ENCODE measurements around the gene C4A. TPM values are rescaled to one million over a fixed set of nuclear protein-coding genes. Genes with fewer than 3 reads are reported as not detected.

The C4A gene
- total RNA-seq, 1 donor from 2014 or later, result 6.1 TPM

- H3K36me3 Mint-ChIP-seq (ENCODE audit: low read depth, unreplicated experiment), result peaks cover 9% of the 10 kb centered on the region
- no peak for TF ChIP-seq CTCF (IDR thresholded peaks at IDR 0.05; ENCODE audit: unreplicated experiment)
- H3K4me1 Mint-ChIP-seq (ENCODE audit: unreplicated experiment), result peaks cover 2% of the 10 kb centered on the region
- DNase-seq (ENCODE audit: low spot score), result no peak
- H3K27ac Mint-ChIP-seq (ENCODE audit: unreplicated experiment), result peak overlapping the region; percentile 2
- H3K27me3 Mint-ChIP-seq (ENCODE audit: unreplicated experiment), result peaks cover 20% of the 10 kb centered on the region
- H3K9me3 Mint-ChIP-seq (ENCODE audit: unreplicated experiment), result no peaks in the 10 kb centered on the region
- H3K4me3 Mint-ChIP-seq (ENCODE audit: unreplicated experiment), result peak overlapping the region; percentile 26
These were observed 34.7 kb upstream of the C4A start for GRCh38 chr6:31947070-31947675.

GRCh38 chr6:31947864-31948263 is 34.0 kb upstream of the C4A start:
- peaks cover 2% of the 10 kb centered on the region for H3K4me1 Mint-ChIP-seq (ENCODE audit: unreplicated experiment)
- no peak for TF ChIP-seq CTCF (IDR thresholded peaks at IDR 0.05; ENCODE audit: unreplicated experiment)
- peak overlapping the region; percentile 26 for H3K4me3 Mint-ChIP-seq (ENCODE audit: unreplicated experiment)
- DNase-seq (ENCODE audit: low spot score), result no peak
- peaks cover 10% of the 10 kb centered on the region for H3K36me3 Mint-ChIP-seq (ENCODE audit: low read depth, unreplicated experiment)
- peak overlapping the region; percentile 2 for H3K27ac Mint-ChIP-seq (ENCODE audit: unreplicated experiment)
- H3K27me3 Mint-ChIP-seq (ENCODE audit: unreplicated experiment), result peaks cover 20% of the 10 kb centered on the region
- no peaks in the 10 kb centered on the region for H3K9me3 Mint-ChIP-seq (ENCODE audit: unreplicated experiment)

- H3K4me1 Mint-ChIP-seq (ENCODE audit: unreplicated experiment), result peaks cover 2% of the 10 kb centered on the region
- DNase-seq (ENCODE audit: low spot score), result no peak
- H3K9me3 Mint-ChIP-seq (ENCODE audit: unreplicated experiment), result no peaks in the 10 kb centered on the region
- H3K4me3 Mint-ChIP-seq (ENCODE audit: unreplicated experiment), result peak overlapping the region; percentile 73
- peaks cover 14% of the 10 kb centered on the region for H3K36me3 Mint-ChIP-seq (ENCODE audit: low read depth, unreplicated experiment)
- TF ChIP-seq CTCF (IDR thresholded peaks at IDR 0.05; ENCODE audit: unreplicated experiment), result no peak
- H3K27ac Mint-ChIP-seq (ENCODE audit: unreplicated experiment), result peak overlapping the region; percentile 26
- H3K27me3 Mint-ChIP-seq (ENCODE audit: unreplicated experiment), result peaks cover 20% of the 10 kb centered on the region
These were observed 33.6 kb upstream of the C4A start for GRCh38 chr6:31948306-31948705.

- DNase-seq (ENCODE audit: low spot score), result no peak
- Mint-ChIP-seq H3K27ac (ENCODE audit: unreplicated experiment) (peak overlapping the region; percentile 48), H3K4me1 (ENCODE audit: unreplicated experiment) (peaks cover 2% of the 10 kb centered on the region), H3K27me3 (ENCODE audit: unreplicated experiment) (peaks cover 23% of the 10 kb centered on the region), H3K4me3 (ENCODE audit: unreplicated experiment) (peak overlapping the region; percentile 56), H3K9me3 (ENCODE audit: unreplicated experiment) (no peaks in the 10 kb centered on the region), H3K36me3 (ENCODE audit: low read depth, unreplicated experiment) (peaks cover 20% of the 10 kb centered on the region)
- no peak for TF ChIP-seq CTCF (IDR thresholded peaks at IDR 0.05; ENCODE audit: unreplicated experiment)
These were observed 33.0 kb upstream of the C4A start for GRCh38 chr6:31948753-31949413.

GRCh38 chr6:31949926-31950548 is 31.8 kb upstream of the C4A start:
- peak overlapping the region; percentile 60 for H3K4me3 Mint-ChIP-seq (ENCODE audit: unreplicated experiment)

More at GRCh38 chr6:31949926-31950548, 31.8 kb upstream of the C4A start:
- Mint-ChIP-seq H3K9me3 (ENCODE audit: unreplicated experiment) (no peaks in the 10 kb centered on the region), H3K36me3 (ENCODE audit: low read depth, unreplicated experiment) (peaks cover 30% of the 10 kb centered on the region), H3K27me3 (ENCODE audit: unreplicated experiment) (peaks cover 19% of the 10 kb centered on the region), H3K4me1 (ENCODE audit: unreplicated experiment) (peaks cover 2% of the 10 kb centered on the region), H3K27ac (ENCODE audit: unreplicated experiment) (no peak overlapping the region)
- DNase-seq (ENCODE audit: low spot score), result no peak
- no peak for TF ChIP-seq CTCF (IDR thresholded peaks at IDR 0.05; ENCODE audit: unreplicated experiment)

Data from endothelial cell (in vitro differentiated cells).